ENCODE measurements around the gene PAPOLB. TPM values are rescaled to one million over a fixed set of nuclear protein-coding genes. Genes with fewer than 3 reads are reported as not detected.

PAPOLB gene
- total RNA-seq, 5 donors from 2014 or later (not counting 1 experiment from before 2014, with no cell fraction given), result not detected

DNA sequence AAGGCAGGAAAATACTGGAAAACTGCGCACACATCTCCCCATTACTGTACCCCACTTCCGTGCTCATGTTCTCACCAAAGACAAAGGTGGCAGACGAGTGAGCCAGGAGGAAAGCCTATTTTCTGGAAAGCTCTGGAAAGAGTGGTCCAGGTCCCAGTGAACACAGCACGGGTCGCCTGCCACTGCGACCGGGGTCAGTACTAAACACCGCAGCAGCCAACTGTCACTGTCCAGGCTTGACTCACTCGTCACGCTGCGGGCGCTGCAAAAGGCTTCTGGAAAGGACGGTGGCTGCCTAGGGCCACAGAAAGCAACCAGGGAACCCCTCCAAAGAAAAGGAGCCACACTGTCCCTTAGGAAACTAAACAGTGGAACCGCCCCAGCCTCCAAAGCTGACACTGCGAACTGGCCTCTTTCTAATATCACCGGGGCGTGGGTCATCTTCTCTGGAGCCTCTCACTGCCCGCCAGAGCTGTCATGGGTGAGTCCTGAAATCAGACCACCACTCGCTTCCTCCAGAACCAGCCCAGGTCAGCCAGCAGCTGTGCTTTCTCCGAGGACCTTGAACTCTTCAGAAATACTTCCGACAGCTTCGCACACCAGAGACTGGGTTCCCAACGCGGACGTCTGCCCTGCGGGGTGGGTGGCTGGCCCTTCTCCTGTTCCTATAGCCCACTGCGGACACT is 17.7 kb upstream of the PAPOLB start:
- POLR2A ChIA-PET, result no interaction called here
- Histone ChIP-seq H3K9me3 (no peaks in the 10 kb centered on the region), H3K27me3 (replicated peaks in 1 of 2; ENCODE audit: control insufficient read depth in 2 of 2, extremely low read depth in 1 of 2, insufficient read depth in 2 of 2, low read length in 1 of 2) (peaks cover 8 to 70% of the 10 kb centered on the region in 2 experiments), H3K4me1 (ENCODE audit: control insufficient read depth in 1 of 2, extremely low read depth in 1 of 2, insufficient read depth in 2 of 2, low read length in 2 of 2) (peaks cover 0 to 11% of the 10 kb centered on the region in 2 experiments), H3K36me3 (ENCODE audit: control insufficient read depth in 2 of 2, extremely low read depth in 1 of 2, insufficient read depth in 1 of 2, low read length in 1 of 2) (no peaks in the 10 kb centered on the region), H3K27ac (ENCODE audit: low read length) (no peak overlapping the region), H3K4me3 (ENCODE audit: control insufficient read depth in 1 of 2, extremely low read depth in 1 of 2, low read length in 1 of 2) (no peak overlapping the region)
- Mint-ChIP-seq H3K4me3 (no peak overlapping the region), H3K27ac (no peak overlapping the region), H3K36me3 (no peaks in the 10 kb centered on the region), H3K9me3 (no peaks in the 10 kb centered on the region), H3K27me3 (peaks cover 20 to 49% of the 10 kb centered on the region in 2 donors), H3K4me1 (peaks cover 12 to 17% (median 12%) of the 10 kb centered on the region in 3 donors)
- no peak for ATAC-seq (replicated peaks in 1 of 4)
- CTCF ChIA-PET, result no interaction called here
- 93% methylated on average over 25 of the region's 27 CpGs for WGBS (ENCODE audit: insufficient coverage)
- DNase-seq, result no peak

DNA sequence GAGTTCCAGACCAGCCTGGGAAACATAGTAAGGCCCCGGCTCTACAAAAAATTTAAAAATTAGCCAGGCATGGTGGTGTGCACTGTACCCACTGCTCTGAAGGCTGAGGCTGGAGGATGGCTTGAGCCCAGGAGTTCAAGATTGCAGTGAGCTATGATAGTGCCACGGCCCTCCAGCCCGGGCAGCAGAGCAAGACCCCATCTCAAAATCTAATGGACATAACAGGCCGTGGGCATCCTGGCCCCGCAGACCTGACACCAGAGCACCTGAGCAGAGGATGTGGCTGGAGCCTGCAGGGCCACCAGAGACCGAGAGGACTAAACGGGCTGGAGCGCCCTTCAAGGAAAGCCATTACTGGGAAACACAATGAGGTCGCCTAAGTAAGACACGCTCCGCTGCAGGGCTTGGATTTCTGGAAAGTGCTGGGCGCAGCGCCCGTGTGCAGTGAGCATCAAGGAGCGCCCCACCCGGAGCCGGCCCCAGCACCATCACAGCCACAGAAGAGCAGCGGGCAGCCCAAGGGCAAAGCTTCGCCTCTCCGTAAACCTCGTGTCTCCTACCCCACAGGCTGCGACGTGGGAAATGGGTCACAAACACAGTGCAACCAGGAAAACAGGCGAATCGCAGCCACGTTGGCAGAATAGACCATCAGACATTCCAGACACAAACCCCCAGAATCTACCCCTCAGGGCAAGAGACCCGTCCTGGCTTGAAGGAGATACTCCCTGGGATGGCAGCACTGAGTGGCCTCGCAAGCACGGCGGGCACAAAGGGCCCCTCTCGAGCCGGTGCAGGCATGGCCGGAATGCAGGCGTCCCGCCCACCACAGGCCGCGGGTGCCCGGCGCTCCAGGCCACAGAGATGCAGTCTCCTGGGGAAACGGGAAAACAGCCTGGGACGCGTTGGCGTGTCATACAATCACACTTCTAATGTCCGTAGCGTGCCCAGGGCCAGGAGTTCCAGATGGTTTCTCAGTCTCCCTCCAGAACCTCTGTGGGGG is 16.8 kb upstream of the PAPOLB start:
- H3K27me3 ChIP-seq (replicated peaks in 1 of 2; ENCODE audit: control insufficient read depth in 2 of 2, extremely low read depth in 1 of 2, insufficient read depth in 2 of 2, low read length in 1 of 2), result peaks cover 4 to 71% of the 10 kb centered on the region in 2 experiments
- CTCF ChIA-PET, result no interaction called here
- 86% methylated on average over 35 of the region's 45 CpGs for WGBS (ENCODE audit: insufficient coverage)
- POLR2A ChIA-PET, result no interaction called here
- no peaks in the 10 kb centered on the region for H3K36me3 ChIP-seq (ENCODE audit: control insufficient read depth in 2 of 2, extremely low read depth in 1 of 2, insufficient read depth in 1 of 2, low read length in 1 of 2)
- H3K4me3 ChIP-seq (ENCODE audit: control insufficient read depth in 1 of 2, extremely low read depth in 1 of 2, low read length in 1 of 2), result no peak overlapping the region
- Mint-ChIP-seq H3K4me1 (peaks cover 12% of the 10 kb centered on the region in 3 donors), H3K36me3 (no peaks in the 10 kb centered on the region), H3K4me3 (no peak overlapping the region), H3K27me3 (peaks cover 20 to 42% of the 10 kb centered on the region in 2 donors), H3K9me3 (no peaks in the 10 kb centered on the region), H3K27ac (no peak overlapping the region)
- H3K4me1 ChIP-seq (ENCODE audit: control insufficient read depth in 1 of 2, extremely low read depth in 1 of 2, insufficient read depth in 2 of 2, low read length in 2 of 2), result peaks cover 0 to 8% of the 10 kb centered on the region in 2 experiments
- DNase-seq (no peak), ATAC-seq (replicated peaks in 1 of 4) (no peak)
- H3K9me3 ChIP-seq, result no peaks in the 10 kb centered on the region
- H3K27ac ChIP-seq (ENCODE audit: low read length), result no peak overlapping the region

DNA sequence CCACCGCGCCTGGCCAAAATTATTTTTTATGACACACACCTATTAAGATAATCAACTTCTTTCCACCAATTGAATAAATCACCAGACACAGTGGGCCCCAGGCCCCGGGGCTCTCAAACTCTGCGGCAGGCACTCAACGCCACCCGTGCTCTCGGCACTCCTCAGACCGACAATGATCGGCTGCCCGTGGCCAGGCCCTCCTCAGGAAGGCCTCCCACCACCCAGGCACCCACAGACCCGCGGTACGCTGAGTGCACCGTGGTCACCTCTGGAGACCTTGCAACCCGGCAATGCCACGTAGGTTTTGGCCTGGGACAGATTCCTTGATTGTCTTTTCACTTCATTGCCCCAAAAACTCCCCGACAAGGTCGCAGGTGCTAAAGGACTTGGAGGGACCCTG is 14.8 kb upstream of the PAPOLB start:
- Mint-ChIP-seq H3K9me3 (no peaks in the 10 kb centered on the region), H3K4me1 (no peaks in the 10 kb centered on the region), H3K27me3 (peaks cover 19 to 50% of the 10 kb centered on the region in 2 donors), H3K36me3 (no peaks in the 10 kb centered on the region), H3K4me3 (no peak overlapping the region), H3K27ac (no peak overlapping the region)
- no peaks in the 10 kb centered on the region for H3K9me3 ChIP-seq
- no peak for ATAC-seq (replicated peaks in 1 of 4)
- WGBS (ENCODE audit: insufficient coverage), result 94% methylated on average over 17 of the region's 18 CpGs
- no peaks in the 10 kb centered on the region for H3K36me3 ChIP-seq (ENCODE audit: control insufficient read depth in 2 of 2, extremely low read depth in 1 of 2, insufficient read depth in 1 of 2, low read length in 1 of 2)
- H3K4me3 ChIP-seq (ENCODE audit: control insufficient read depth in 1 of 2, extremely low read depth in 1 of 2, low read length in 1 of 2), result no peak overlapping the region
- H3K27ac ChIP-seq (ENCODE audit: low read length), result no peak overlapping the region
- DNase-seq, result no peak
- ChIA-PET CTCF (no interaction called here), POLR2A (no interaction called here)
- H3K27me3 ChIP-seq (replicated peaks in 1 of 2; ENCODE audit: control insufficient read depth in 2 of 2, extremely low read depth in 1 of 2, insufficient read depth in 2 of 2, low read length in 1 of 2), result peaks cover 0 to 74% of the 10 kb centered on the region in 2 experiments
- no peaks in the 10 kb centered on the region for H3K4me1 ChIP-seq (ENCODE audit: control insufficient read depth in 1 of 2, extremely low read depth in 1 of 2, insufficient read depth in 2 of 2, low read length in 2 of 2)

DNA sequence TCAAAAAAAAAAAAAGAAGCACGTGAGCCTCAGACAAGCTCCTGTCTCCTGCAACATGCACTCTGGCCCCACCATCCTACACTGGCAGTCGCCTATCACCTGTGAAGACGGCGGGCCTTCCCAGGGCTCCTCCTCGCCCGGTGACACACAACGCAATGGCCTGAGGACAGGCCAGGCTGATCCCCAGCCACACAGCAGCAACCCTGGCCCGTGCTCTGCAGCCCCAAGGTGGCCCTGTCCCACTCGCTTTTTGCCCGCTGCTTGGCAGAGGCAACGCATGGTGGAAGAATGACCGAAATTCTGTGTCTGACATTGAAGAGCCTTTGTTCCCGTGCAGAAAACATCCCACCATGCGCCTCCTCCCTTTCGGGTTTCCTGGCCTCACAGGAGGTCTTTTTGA is 13.6 kb upstream of the PAPOLB start:
- Histone ChIP-seq H3K27me3 (replicated peaks in 1 of 2; ENCODE audit: control insufficient read depth in 2 of 2, extremely low read depth in 1 of 2, insufficient read depth in 2 of 2, low read length in 1 of 2) (peaks cover 0 to 74% of the 10 kb centered on the region in 2 experiments), H3K9me3 (no peaks in the 10 kb centered on the region), H3K27ac (ENCODE audit: low read length) (no peak overlapping the region), H3K4me3 (ENCODE audit: control insufficient read depth in 1 of 2, extremely low read depth in 1 of 2, low read length in 1 of 2) (no peak overlapping the region), H3K4me1 (ENCODE audit: control insufficient read depth in 1 of 2, extremely low read depth in 1 of 2, insufficient read depth in 2 of 2, low read length in 2 of 2) (no peaks in the 10 kb centered on the region), H3K36me3 (ENCODE audit: control insufficient read depth in 2 of 2, extremely low read depth in 1 of 2, insufficient read depth in 1 of 2, low read length in 1 of 2) (no peaks in the 10 kb centered on the region)
- ChIA-PET CTCF (no interaction called here), POLR2A (no interaction called here)
- Mint-ChIP-seq H3K4me3 (no peak overlapping the region), H3K36me3 (no peaks in the 10 kb centered on the region), H3K9me3 (no peaks in the 10 kb centered on the region), H3K4me1 (peaks cover 2 to 5% (median 4%) of the 10 kb centered on the region in 3 donors), H3K27me3 (peaks cover 16 to 55% of the 10 kb centered on the region in 2 donors), H3K27ac (no peak overlapping the region)
- WGBS (ENCODE audit: insufficient coverage), result 81% methylated on average over 8 of the region's 15 CpGs
- ATAC-seq (replicated peaks in 1 of 4) (no peak), DNase-seq (no peak)

GRCh38 chr7:4873071-4873944 is 11.5 kb upstream of the PAPOLB start:
- Mint-ChIP-seq H3K4me1 (peaks cover 2 to 5% (median 4%) of the 10 kb centered on the region in 3 donors), H3K27ac (no peak overlapping the region), H3K4me3 (no peak overlapping the region), H3K27me3 (peaks cover 15 to 43% of the 10 kb centered on the region in 2 donors), H3K36me3 (no peaks in the 10 kb centered on the region), H3K9me3 (peaks cover 0 to 2% (median 0%) of the 10 kb centered on the region in 3 donors)
- peaks cover 3 to 60% of the 10 kb centered on the region in 2 experiments for H3K27me3 ChIP-seq (replicated peaks in 1 of 2; ENCODE audit: control insufficient read depth in 2 of 2, extremely low read depth in 1 of 2, insufficient read depth in 2 of 2, low read length in 1 of 2)
- 89% methylated on average over 20 of the region's 31 CpGs for WGBS (ENCODE audit: insufficient coverage)
- ChIA-PET CTCF (no interaction called here), POLR2A (no interaction called here)
- no peaks in the 10 kb centered on the region for H3K4me1 ChIP-seq (ENCODE audit: control insufficient read depth in 1 of 2, extremely low read depth in 1 of 2, insufficient read depth in 2 of 2, low read length in 2 of 2)
- H3K9me3 ChIP-seq, result no peaks in the 10 kb centered on the region
- H3K27ac ChIP-seq (ENCODE audit: low read length), result no peak overlapping the region
- ATAC-seq (replicated peaks in 1 of 4), result no peak
- H3K4me3 ChIP-seq (ENCODE audit: control insufficient read depth in 1 of 2, extremely low read depth in 1 of 2, low read length in 1 of 2), result no peak overlapping the region
- no peaks in the 10 kb centered on the region for H3K36me3 ChIP-seq (ENCODE audit: control insufficient read depth in 2 of 2, extremely low read depth in 1 of 2, insufficient read depth in 1 of 2, low read length in 1 of 2)
- no peak for DNase-seq
